ENCODE data around the gene SECISBP2L. TPM values are rescaled to one million over a fixed set of nuclear protein-coding genes. Genes with fewer than 3 reads are reported as not detected.
A peak's percentile ranks its signal among the peaks of the same experiment; 100 is the strongest.

Gene SECISBP2L
- total and polyA plus RNA-seq, 2 experiments from 2014 or later, result 18.6 to 28.3 TPM

DNA sequence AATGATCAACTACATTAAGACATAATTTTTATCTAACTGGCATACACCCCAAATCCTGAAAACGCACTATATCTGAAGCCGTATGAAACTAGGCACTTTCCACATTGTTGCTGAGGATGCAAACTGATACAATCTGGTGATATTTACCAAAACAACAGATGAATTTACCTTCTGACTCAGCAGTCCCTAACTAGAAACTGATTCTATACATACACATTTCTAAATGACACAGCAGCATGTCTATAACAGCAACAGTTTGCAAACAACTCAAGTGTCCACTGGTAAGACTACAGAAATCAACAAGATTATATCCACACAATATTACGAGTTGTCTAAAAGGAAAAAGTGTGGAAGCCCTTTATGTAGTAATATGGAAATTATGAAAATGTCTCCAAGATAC lies 22.9 kb downstream of the SECISBP2L start:
- TF ChIP-seq REST (IDR thresholded peaks at IDR 0.05; ENCODE audit: unreplicated experiment), result no peak
- no peak for TF ChIP-seq NANOG (IDR thresholded peaks at IDR 0.05; ENCODE audit: borderline replicate concordance)
- TF ChIP-seq ETS1 (IDR thresholded peaks at IDR 0.05), result no peak
- no peak for TF ChIP-seq JUNB (IDR thresholded peaks at IDR 0.05; ENCODE audit: unreplicated experiment)
- TF ChIP-seq ZNF331 (CRISPR knock-in tag; IDR thresholded peaks at IDR 0.05; ENCODE audit: low read depth), result no peak
- Histone ChIP-seq H3K4me2 (no peak overlapping the region), H3K9me2 (ENCODE audit: insufficient read depth) (no peaks in the 10 kb centered on the region), H3K4me1 (ENCODE audit: insufficient read depth) (no peaks in the 10 kb centered on the region), H3K27me3 (ENCODE audit: insufficient read depth) (no peaks in the 10 kb centered on the region), H3K79me2 (replicated peaks; ENCODE audit: insufficient read depth) (no peaks in the 10 kb centered on the region), H3K4me3 (no peak overlapping the region), H3F3A (replicated peaks; ENCODE audit: low read depth) (no peaks in the 10 kb centered on the region), H2AFZ (no peak overlapping the region), H3K27ac (ENCODE audit: low read depth) (no peak overlapping the region), H4K20me1 (replicated peaks; ENCODE audit: insufficient read depth) (no peaks in the 10 kb centered on the region), H3K36me3 (ENCODE audit: insufficient read depth) (no peaks in the 10 kb centered on the region)
- H3K9me3 Mint-ChIP-seq, result no peaks in the 10 kb centered on the region
- peaks cover 20% of the 10 kb centered on the region; the same call in 2 of the 3 replicates for H3K36me3 Mint-ChIP-seq (ENCODE audit: low read depth)
- DNase-seq (ENCODE audit: low spot score) (no peak), ATAC-seq (no peak)
- no peaks in the 10 kb centered on the region for H3K4me1 Mint-ChIP-seq
- peak overlapping the region; percentile 66; the same call in 1 of the 2 replicates for H3K27ac Mint-ChIP-seq
- H3K27me3 Mint-ChIP-seq (ENCODE audit: insufficient read depth, low read depth, poor library complexity), result no peaks in the 10 kb centered on the region
- H3K4me3 Mint-ChIP-seq, result no peak overlapping the region

DNA sequence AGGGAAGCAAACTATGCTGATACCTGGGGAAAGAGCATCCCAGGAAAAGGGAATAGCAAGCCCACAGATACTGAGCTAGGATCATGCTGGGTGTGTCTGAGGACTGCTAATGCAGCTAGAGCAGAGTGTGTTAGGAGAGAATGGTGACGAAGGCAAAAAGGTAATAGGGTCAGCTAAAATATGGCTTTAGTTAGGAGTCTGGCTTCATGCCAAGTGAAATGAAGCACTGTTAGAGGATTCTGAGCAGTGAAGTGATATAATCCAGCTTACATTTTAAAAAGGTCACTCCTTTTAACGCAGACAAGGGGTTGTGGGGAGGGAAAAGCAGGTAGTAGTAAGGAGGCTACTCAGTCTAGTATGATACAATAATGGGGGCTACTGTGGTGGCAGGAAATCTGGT lies 30.4 kb downstream of the SECISBP2L start:
- Mint-ChIP-seq H3K9me3 (no peaks in the 10 kb centered on the region; the same call in 2 of the 3 replicates), H3K4me3 (no peak overlapping the region), H3K4me1 (no peaks in the 10 kb centered on the region), H3K27me3 (ENCODE audit: insufficient read depth, low read depth, poor library complexity) (no peaks in the 10 kb centered on the region), H3K36me3 (ENCODE audit: low read depth) (peaks cover 11% of the 10 kb centered on the region), H3K27ac (no peak overlapping the region)
- Histone ChIP-seq H3K27me3 (ENCODE audit: insufficient read depth) (no peaks in the 10 kb centered on the region), H4K20me1 (replicated peaks; ENCODE audit: insufficient read depth) (no peaks in the 10 kb centered on the region), H3K9me2 (ENCODE audit: insufficient read depth) (no peaks in the 10 kb centered on the region), H3K79me2 (replicated peaks; ENCODE audit: insufficient read depth) (no peaks in the 10 kb centered on the region), H3K36me3 (ENCODE audit: insufficient read depth) (peaks cover 5% of the 10 kb centered on the region; the same call in 1 of the 2 replicates), H3K4me2 (no peak overlapping the region), H3K4me3 (no peak overlapping the region), H2AFZ (no peak overlapping the region), H3K27ac (ENCODE audit: low read depth) (no peak overlapping the region), H3F3A (replicated peaks; ENCODE audit: low read depth) (no peaks in the 10 kb centered on the region), H3K4me1 (ENCODE audit: insufficient read depth) (no peaks in the 10 kb centered on the region)
- ATAC-seq, result no peak
- DNase-seq (ENCODE audit: low spot score), result no peak
- no peak for TF ChIP-seq REST (IDR thresholded peaks at IDR 0.05; ENCODE audit: unreplicated experiment)
